SK-N-MC (cell line): ENCODE measurements around the gene NEK6.

Experiments
- DNase-seq: peaks from one replicate; pipeline ENCODE4 v3.0.0-alpha.2; 2011; ENCODE audit warnings: low read depth, low spot score
- H3K27ac ChIP-seq: fragments of 200-600 bp; sonication (generic); 2 replicates; pipeline ENCODE4 v1.5.1; 2016; ENCODE audit warnings: mixed run types
- H3K36me3 ChIP-seq: fragments of 200-600 bp; sonication (generic); 2 replicates; pipeline ENCODE4 v1.6.1; 2017; ENCODE audit warnings: antibody characterized with exemption, low read length, mixed read lengths; ENCODE audit not compliant: insufficient read depth
- H3K4me3 ChIP-seq: fragments of 200-600 bp; sonication (generic); 2 replicates; pipeline ENCODE4 v1.5.1; 2016
- H3K9ac ChIP-seq: fragments of 200-600 bp; sonication (generic); 2 replicates; pipeline ENCODE4 v1.8.0; 2017; ENCODE audit warnings: mixed run types, mixed read lengths; ENCODE audit not compliant: insufficient read length
- H3K9me3 ChIP-seq: fragments of 200-600 bp; sonication (generic); 2 replicates; pipeline ENCODE4 v1.6.1; 2017; ENCODE audit warnings: low read depth, mild to moderate bottlenecking, antibody characterized with exemption, low read length, moderate library complexity, mixed read lengths
- EZH2 ChIP-seq: fragments of 200-600 bp; sonication (generic); IDR thresholded peaks from one replicate; pipeline ENCODE4 v1.6.1; 2017; ENCODE audit warnings: antibody characterized with exemption
- FOXP2 ChIP-seq: optimal IDR thresholded peaks from 2 replicates; pipeline ENCODE3; 2011; ENCODE audit warnings: mild to moderate bottlenecking, moderate library complexity; ENCODE audit not compliant: insufficient read depth; ENCODE audit errors: extremely low read length, control extremely low read depth
- POLR2AphosphoS5 ChIP-seq: IDR thresholded peaks from 2 replicates; pipeline ENCODE4 v1.6.1; 2012; ENCODE audit warnings: mild to moderate bottlenecking, low read depth, low read length, borderline replicate concordance

The NEK6 gene

DNA sequence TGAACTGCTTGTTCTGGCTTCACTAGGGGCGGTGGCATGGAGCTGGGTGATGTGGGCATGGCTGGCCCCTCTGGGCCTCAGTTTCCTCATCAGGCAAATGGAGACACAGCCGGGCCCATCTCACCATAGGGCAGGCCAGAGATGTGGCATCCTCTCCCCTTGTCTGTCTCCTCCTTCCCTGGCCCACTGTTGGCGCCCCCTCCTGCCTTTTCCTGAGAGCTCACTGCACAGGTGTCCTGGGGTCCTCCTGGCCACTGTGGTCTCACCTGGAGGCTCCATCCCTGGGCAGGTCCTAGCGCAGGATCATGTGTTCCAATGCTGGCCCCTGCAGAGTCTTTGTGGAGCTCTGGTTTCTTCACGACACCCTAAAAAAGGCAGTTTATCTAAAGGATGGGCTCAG, 53.5 kb downstream of the NEK6 start:
- Histone ChIP-seq H3K27ac (no peak overlapping the region), H3K4me3 (no peak overlapping the region), H3K36me3 (no peaks in the 10 kb centered on the region; the same call in 1 of the 2 replicates), H3K9ac (no peak overlapping the region), H3K9me3 (no peaks in the 10 kb centered on the region)
- TF ChIP-seq FOXP2 (no peak), EZH2 (no peak), POLR2AphosphoS5 (no peak)
- DNase-seq = no peak

DNA sequence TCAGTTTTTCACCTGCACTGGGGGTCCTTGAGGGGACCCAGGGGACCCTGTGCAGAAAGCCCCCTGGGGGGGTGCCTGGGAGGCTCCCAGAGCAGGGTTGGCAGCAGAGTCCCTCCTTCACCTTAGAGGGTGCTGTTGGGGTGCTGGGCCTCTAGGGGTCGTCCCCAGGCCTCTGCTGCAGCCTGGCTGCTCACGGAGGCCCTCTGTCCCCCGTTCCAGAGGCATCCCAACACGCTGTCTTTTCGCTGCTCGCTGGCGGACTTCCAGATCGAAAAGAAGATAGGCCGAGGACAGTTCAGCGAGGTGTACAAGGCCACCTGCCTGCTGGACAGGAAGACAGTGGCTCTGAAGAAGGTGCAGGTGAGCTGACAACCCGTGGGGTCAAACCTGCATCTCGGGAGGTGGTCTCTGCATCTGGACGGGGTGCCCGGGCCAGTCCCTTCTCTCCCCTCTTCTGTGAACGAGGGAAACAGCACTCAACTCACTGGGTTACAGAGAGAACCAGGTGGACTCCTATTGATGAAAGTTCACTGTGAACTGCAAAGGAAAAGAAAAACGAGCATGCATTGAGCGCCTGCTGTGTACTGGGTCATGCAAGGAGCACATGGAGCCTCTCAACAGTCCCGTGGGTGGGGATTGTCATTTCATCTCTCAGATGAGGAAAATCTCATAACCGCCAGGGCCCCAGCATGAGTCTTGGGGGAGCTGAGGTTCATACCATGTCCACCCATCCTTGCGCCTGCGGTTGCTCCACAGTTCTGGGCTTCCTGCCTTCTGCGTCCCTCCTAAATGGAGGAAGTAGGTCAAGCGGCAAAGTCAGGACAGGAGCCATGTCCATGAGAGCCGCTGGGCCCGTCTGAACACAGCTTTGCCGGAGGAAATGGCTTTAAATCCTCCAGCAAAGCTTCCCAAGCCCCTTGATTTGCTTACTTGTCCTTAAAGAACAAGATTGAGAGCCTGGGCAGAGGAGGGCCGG, 54.8 kb downstream of the NEK6 start:
- Histone ChIP-seq H3K36me3 (no peaks in the 10 kb centered on the region; the same call in 1 of the 2 replicates), H3K9ac (no peak overlapping the region)

DNA sequence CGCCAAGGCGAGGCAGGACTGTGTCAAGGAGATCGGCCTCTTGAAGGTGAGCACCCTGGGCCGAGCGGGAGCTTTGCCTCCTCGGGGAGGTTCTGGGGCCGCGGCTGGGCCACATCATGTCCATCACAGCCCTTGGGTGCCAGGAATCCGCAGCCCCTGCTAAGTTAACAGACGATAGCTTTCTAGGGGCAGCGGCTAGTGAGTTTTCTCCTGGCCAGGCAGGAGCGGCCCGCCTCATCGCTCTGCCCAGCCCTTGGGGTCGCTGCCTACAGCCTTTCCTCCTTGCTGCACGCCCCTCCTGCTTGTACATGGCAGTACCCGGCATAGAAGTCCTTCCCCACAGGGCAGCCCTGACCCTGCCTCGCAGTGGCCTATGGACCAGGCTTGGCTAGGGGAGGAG, 56.2 kb downstream of the NEK6 start:
- Histone ChIP-seq H3K27ac (no peak overlapping the region), H3K4me3 (no peak overlapping the region), H3K36me3 (no peaks in the 10 kb centered on the region; the same call in 1 of the 2 replicates), H3K9ac (no peak overlapping the region), H3K9me3 (no peaks in the 10 kb centered on the region)
- no peak for DNase-seq
- no peak for TF ChIP-seq POLR2AphosphoS5
- TF ChIP-seq EZH2 = no peak
- no peak for TF ChIP-seq FOXP2

More for the DNA sequence above, 54.8 kb downstream of the NEK6 start:
- TF ChIP-seq FOXP2 (no peak), EZH2 (no peak), POLR2AphosphoS5 (no peak)
- Histone ChIP-seq H3K4me3 (no peak overlapping the region), H3K9me3 (no peaks in the 10 kb centered on the region), H3K27ac (no peak overlapping the region)
- no peak for DNase-seq

DNA sequence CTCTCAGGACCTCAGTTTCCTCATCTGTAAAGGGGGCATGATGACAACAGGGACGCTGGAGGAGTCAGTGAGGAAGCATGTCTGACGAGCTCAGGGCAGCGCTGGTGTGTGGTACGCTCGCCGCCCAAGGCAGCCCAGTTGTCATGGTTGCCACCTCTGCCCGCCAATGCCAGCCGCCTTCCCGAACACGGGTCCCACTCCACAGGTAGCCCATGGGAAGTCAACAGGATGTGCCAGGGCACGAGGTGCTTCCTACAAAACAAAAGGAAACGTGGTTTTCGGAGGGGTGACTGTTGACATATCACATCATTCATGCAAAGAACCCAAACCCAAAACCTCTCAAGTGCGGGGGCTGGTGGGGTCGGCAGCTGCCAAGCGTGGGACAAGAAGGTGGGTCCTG, 58.1 kb downstream of the NEK6 start:
- DNase-seq = no peak
- H3K27ac ChIP-seq = no peak overlapping the region
- no peaks in the 10 kb centered on the region; the same call in 1 of the 2 replicates for H3K36me3 ChIP-seq
- no peak overlapping the region for H3K9ac ChIP-seq
- TF ChIP-seq EZH2 = no peak
- no peak for TF ChIP-seq POLR2AphosphoS5
- TF ChIP-seq FOXP2 = no peak
- H3K4me3 ChIP-seq = no peak overlapping the region
- H3K9me3 ChIP-seq = no peaks in the 10 kb centered on the region

DNA sequence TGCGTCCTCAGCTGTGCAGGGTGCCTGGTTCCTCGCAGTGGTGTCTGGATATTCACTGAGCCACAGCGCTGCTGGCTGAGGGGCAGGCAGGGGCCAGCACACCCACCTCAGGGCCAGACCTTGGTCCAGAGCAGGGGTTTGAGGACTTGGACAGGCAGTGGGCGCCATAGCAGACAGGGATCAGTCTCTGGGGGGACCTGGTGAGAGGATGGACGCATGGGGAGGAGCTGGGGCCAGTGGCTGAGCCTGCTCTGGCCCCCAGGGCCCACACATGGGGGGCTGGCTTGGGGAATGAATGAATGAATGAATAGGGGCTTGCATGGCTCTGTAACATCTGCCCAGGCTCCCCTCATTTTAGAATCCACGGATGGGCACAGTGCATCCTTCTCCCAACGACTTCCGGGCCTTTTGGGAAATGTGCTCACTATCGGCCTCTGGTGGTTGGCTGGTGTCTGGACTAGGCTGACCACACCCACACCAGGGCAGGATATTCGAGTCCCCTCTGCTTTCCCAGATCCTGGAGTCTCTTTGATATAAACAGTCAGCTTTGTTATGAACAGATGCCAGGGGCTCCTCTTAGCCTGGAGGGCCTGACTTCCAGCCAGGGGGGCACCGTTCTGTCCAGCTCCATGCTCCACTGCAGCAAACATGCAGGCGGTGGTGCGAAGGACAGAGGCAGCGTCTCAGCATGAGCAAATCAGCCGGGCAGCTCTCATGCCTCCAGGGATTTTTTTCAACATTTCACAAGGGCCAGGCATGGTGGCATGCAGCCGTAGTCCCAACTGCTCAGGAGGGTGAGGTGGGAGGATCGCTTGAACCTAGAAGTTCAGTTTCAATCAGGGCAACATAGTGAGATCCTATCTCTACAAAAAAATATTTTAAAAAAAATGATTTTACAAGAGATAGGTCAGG, 62.6 kb downstream of the NEK6 start:
- Histone ChIP-seq H3K9ac (no peak overlapping the region), H3K27ac (no peak overlapping the region), H3K4me3 (no peak overlapping the region), H3K36me3 (no peaks in the 10 kb centered on the region; the same call in 1 of the 2 replicates), H3K9me3 (no peaks in the 10 kb centered on the region)
- DNase-seq = no peak
- TF ChIP-seq FOXP2 (no peak), POLR2AphosphoS5 (no peak), EZH2 (no peak)

DNA sequence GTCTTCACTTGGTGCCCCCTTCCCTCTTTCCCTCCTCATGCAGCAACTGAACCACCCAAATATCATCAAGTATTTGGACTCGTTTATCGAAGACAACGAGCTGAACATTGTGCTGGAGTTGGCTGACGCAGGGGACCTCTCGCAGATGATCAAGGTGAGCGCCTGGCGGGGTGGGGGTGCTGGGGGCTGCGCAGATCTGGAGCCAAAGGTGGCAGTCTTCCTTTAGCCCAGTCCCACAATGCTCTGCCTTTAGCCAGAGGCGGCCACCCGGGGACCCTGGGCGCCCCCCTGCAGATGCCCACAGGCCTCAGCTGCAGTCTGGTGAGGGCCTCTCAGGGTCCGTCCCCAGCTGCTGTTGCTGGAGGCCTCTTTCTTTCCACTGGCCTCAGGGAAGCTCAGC, 63.7 kb downstream of the NEK6 start:
- DNase-seq = no peak
- Histone ChIP-seq H3K27ac (no peak overlapping the region), H3K36me3 (no peaks in the 10 kb centered on the region), H3K4me3 (no peak overlapping the region), H3K9me3 (no peaks in the 10 kb centered on the region), H3K9ac (no peak overlapping the region)
- TF ChIP-seq EZH2 (no peak), FOXP2 (no peak), POLR2AphosphoS5 (no peak)

DNA sequence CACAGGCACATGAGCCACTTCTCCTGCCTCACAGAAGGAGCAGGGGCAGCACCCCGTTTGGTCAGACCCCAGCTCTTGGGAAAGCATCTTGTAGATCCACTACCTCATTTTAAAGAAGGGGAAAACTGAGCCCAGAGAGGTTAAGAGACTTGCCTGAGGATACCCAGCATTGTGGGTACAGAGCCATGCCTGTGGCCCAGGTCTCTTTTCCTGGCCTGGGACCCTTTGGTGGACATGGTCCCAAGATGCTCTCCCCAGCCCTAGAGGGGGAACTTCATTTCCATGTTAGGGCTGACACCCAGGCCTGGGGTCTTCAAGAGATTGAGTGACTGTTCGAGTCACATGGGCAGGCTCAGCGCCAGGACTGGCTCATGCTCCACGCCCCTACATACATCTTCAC, 64.2 kb downstream of the NEK6 start:
- Histone ChIP-seq H3K9me3 (no peaks in the 10 kb centered on the region), H3K36me3 (no peaks in the 10 kb centered on the region), H3K9ac (no peak overlapping the region), H3K4me3 (no peak overlapping the region), H3K27ac (no peak overlapping the region)
- no peak for TF ChIP-seq POLR2AphosphoS5
- TF ChIP-seq EZH2 = no peak
- TF ChIP-seq FOXP2 = no peak
- no peak for DNase-seq

DNA sequence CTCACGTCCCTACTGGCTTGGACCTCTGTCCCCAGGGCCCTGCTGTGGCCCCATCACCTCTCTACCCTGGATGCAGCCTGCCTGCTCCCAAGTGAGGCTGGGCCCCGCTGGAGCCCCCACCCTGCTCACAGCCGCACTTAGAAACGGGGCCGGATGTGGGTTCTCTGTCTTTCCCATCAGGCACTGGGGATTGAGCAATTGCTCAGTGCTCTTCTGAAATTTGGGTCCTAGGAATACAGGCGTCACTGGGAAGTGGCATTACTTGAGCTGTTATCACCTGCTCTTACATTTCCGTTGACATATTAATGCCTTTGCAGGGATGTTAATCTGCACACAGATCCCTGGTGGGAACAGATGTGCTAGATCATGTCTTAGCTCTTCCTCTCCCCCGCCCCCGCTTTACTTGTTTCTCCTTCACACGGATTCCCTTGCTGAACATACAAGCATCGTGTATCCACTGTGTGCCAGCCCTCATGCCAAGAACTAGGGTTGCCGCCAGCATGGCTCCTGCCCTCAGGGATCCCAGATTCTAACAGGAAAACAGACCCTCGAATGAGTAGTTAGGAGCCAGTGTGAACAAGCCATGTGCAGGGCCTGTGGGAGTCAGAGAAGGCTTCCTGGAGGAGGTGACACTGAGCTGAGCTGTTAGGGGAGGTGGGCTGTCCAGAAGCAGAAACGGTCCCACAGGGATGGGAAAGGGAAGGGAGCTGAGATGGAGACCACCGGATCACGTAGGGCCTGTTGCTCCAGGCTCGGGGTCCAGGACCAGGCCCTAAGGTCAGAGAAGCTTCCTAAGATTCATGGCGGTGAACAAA, 65.1 kb downstream of the NEK6 start:
- Histone ChIP-seq H3K9me3 (no peaks in the 10 kb centered on the region), H3K4me3 (no peak overlapping the region), H3K36me3 (no peaks in the 10 kb centered on the region), H3K9ac (no peak overlapping the region), H3K27ac (no peak overlapping the region)
- TF ChIP-seq POLR2AphosphoS5 (no peak), EZH2 (no peak), FOXP2 (no peak)
- DNase-seq = peak; percentile 14
